Measurements from ENCODE around the gene CPZ.
"Not testable (repeated sequence)": the region's sequence is repeated elsewhere in the genome, so short reads cannot be mapped to it uniquely, and the experiment has no call there.

CPZ gene

GRCh38 chr4:8653326-8654000 lies 60.9 kb downstream of the CPZ start:
- no peak overlapping the region for H3K27ac ChIP-seq (ENCODE audit: low read length)
- no peaks in the 10 kb centered on the region for H3K9me3 ChIP-seq (ENCODE audit: control insufficient read depth, insufficient read depth, low read length)
- H3K4me3 ChIP-seq (ENCODE audit: low read length), result no peak overlapping the region
- no CpG with 5 or more reads among the region's 22 CpGs for WGBS (ENCODE audit: insufficient coverage, insufficient read length)
- DNase-seq (ENCODE audit: low read depth, low spot score), result no peak
- H3K36me3 ChIP-seq (ENCODE audit: control insufficient read depth, insufficient read depth, low read length), result no peaks in the 10 kb centered on the region
- no peaks in the 10 kb centered on the region for H3K27me3 ChIP-seq (ENCODE audit: control insufficient read depth, insufficient read depth, low read length)
- H3K4me1 ChIP-seq (ENCODE audit: control insufficient read depth, insufficient read depth, low read length), result no peaks in the 10 kb centered on the region

GRCh38 chr4:8654139-8654538 lies 61.6 kb downstream of the CPZ start:
- WGBS (ENCODE audit: insufficient coverage, insufficient read length), result no CpG with 5 or more reads among the region's 5 CpGs
- not testable (repeated sequence) for H3K27ac ChIP-seq (ENCODE audit: low read length); H3K9me3 ChIP-seq (ENCODE audit: control insufficient read depth, insufficient read depth, low read length); DNase-seq (ENCODE audit: low read depth, low spot score); H3K4me1 ChIP-seq (ENCODE audit: control insufficient read depth, insufficient read depth, low read length); H3K4me3 ChIP-seq (ENCODE audit: low read length); H3K36me3 ChIP-seq (ENCODE audit: control insufficient read depth, insufficient read depth, low read length); H3K27me3 ChIP-seq (ENCODE audit: control insufficient read depth, insufficient read depth, low read length)

GRCh38 chr4:8655411-8656184 lies 63.0 kb downstream of the CPZ start:
- WGBS (ENCODE audit: insufficient coverage, insufficient read length), result no CpG with 5 or more reads among the region's 25 CpGs
- Histone ChIP-seq H3K4me1 (ENCODE audit: control insufficient read depth, insufficient read depth, low read length) (no peaks in the 10 kb centered on the region), H3K9me3 (ENCODE audit: control insufficient read depth, insufficient read depth, low read length) (no peaks in the 10 kb centered on the region), H3K27me3 (ENCODE audit: control insufficient read depth, insufficient read depth, low read length) (no peaks in the 10 kb centered on the region), H3K36me3 (ENCODE audit: control insufficient read depth, insufficient read depth, low read length) (no peaks in the 10 kb centered on the region), H3K4me3 (ENCODE audit: low read length) (no peak overlapping the region), H3K27ac (ENCODE audit: low read length) (no peak overlapping the region)
- DNase-seq (ENCODE audit: low read depth, low spot score), result no peak

- H3K36me3 ChIP-seq (ENCODE audit: control insufficient read depth, insufficient read depth, low read length), result no peaks in the 10 kb centered on the region
- H3K27ac ChIP-seq (ENCODE audit: low read length), result no peak overlapping the region
- H3K4me1 ChIP-seq (ENCODE audit: control insufficient read depth, insufficient read depth, low read length), result no peaks in the 10 kb centered on the region
- DNase-seq (ENCODE audit: low read depth, low spot score), result no peak
- no peaks in the 10 kb centered on the region for H3K27me3 ChIP-seq (ENCODE audit: control insufficient read depth, insufficient read depth, low read length)
- no peak overlapping the region for H3K4me3 ChIP-seq (ENCODE audit: low read length)
- WGBS (ENCODE audit: insufficient coverage, insufficient read length), result no CpG with 5 or more reads among the region's 11 CpGs
- H3K9me3 ChIP-seq (ENCODE audit: control insufficient read depth, insufficient read depth, low read length), result no peaks in the 10 kb centered on the region
These were observed 63.6 kb downstream of the CPZ start for GRCh38 chr4:8656185-8656517.

- Histone ChIP-seq H3K36me3 (ENCODE audit: control insufficient read depth, insufficient read depth, low read length) (no peaks in the 10 kb centered on the region), H3K27me3 (ENCODE audit: control insufficient read depth, insufficient read depth, low read length) (no peaks in the 10 kb centered on the region), H3K9me3 (ENCODE audit: control insufficient read depth, insufficient read depth, low read length) (no peaks in the 10 kb centered on the region), H3K4me3 (ENCODE audit: low read length) (no peak overlapping the region), H3K4me1 (ENCODE audit: control insufficient read depth, insufficient read depth, low read length) (no peaks in the 10 kb centered on the region), H3K27ac (ENCODE audit: low read length) (no peak overlapping the region)
- DNase-seq (ENCODE audit: low read depth, low spot score), result no peak
- WGBS (ENCODE audit: insufficient coverage, insufficient read length), result no CpG with 5 or more reads among the region's 17 CpGs
These were observed 64.3 kb downstream of the CPZ start for GRCh38 chr4:8656711-8657380.

- H3K4me3 ChIP-seq (ENCODE audit: low read length), result no peak overlapping the region
- H3K36me3 ChIP-seq (ENCODE audit: control insufficient read depth, insufficient read depth, low read length), result no peaks in the 10 kb centered on the region
- no peak overlapping the region for H3K27ac ChIP-seq (ENCODE audit: low read length)
- no peak for DNase-seq (ENCODE audit: low read depth, low spot score)
- H3K27me3 ChIP-seq (ENCODE audit: control insufficient read depth, insufficient read depth, low read length), result no peaks in the 10 kb centered on the region
- WGBS (ENCODE audit: insufficient coverage, insufficient read length), result no CpG with 5 or more reads among the region's 11 CpGs
- no peaks in the 10 kb centered on the region for H3K9me3 ChIP-seq (ENCODE audit: control insufficient read depth, insufficient read depth, low read length)
- H3K4me1 ChIP-seq (ENCODE audit: control insufficient read depth, insufficient read depth, low read length), result no peaks in the 10 kb centered on the region
These were observed 65.0 kb downstream of the CPZ start for GRCh38 chr4:8657381-8658088.

- no peaks in the 10 kb centered on the region for H3K36me3 ChIP-seq (ENCODE audit: control insufficient read depth, insufficient read depth, low read length)
- peaks cover 2% of the 10 kb centered on the region; the same call in 1 of the 2 replicates for H3K4me1 ChIP-seq (ENCODE audit: control insufficient read depth, insufficient read depth, low read length)
- H3K9me3 ChIP-seq (ENCODE audit: control insufficient read depth, insufficient read depth, low read length), result no peaks in the 10 kb centered on the region
- no peak overlapping the region for H3K27ac ChIP-seq (ENCODE audit: low read length)
- H3K4me3 ChIP-seq (ENCODE audit: low read length), result no peak overlapping the region
- no CpG with 5 or more reads among the region's 9 CpGs for WGBS (ENCODE audit: insufficient coverage, insufficient read length)
- H3K27me3 ChIP-seq (ENCODE audit: control insufficient read depth, insufficient read depth, low read length), result no peaks in the 10 kb centered on the region
- no peak for DNase-seq (ENCODE audit: low read depth, low spot score)
These were observed 70.2 kb downstream of the CPZ start for GRCh38 chr4:8662776-8663175.

GRCh38 chr4:8664031-8664805 lies 71.7 kb downstream of the CPZ start:
- H3K27me3 ChIP-seq (ENCODE audit: control insufficient read depth, insufficient read depth, low read length), result no peaks in the 10 kb centered on the region
- no CpG with 5 or more reads among the region's 18 CpGs for WGBS (ENCODE audit: insufficient coverage, insufficient read length)
- no peaks in the 10 kb centered on the region for H3K36me3 ChIP-seq (ENCODE audit: control insufficient read depth, insufficient read depth, low read length)
- H3K4me3 ChIP-seq (ENCODE audit: low read length), result no peak overlapping the region
- peaks cover 2% of the 10 kb centered on the region; the same call in 1 of the 2 replicates for H3K4me1 ChIP-seq (ENCODE audit: control insufficient read depth, insufficient read depth, low read length)
- DNase-seq (ENCODE audit: low read depth, low spot score), result no peak
- no peaks in the 10 kb centered on the region for H3K9me3 ChIP-seq (ENCODE audit: control insufficient read depth, insufficient read depth, low read length)
- H3K27ac ChIP-seq (ENCODE audit: low read length), result no peak overlapping the region

- WGBS (ENCODE audit: insufficient coverage, insufficient read length), result no CpG with 5 or more reads among the region's 8 CpGs
- no peak overlapping the region for H3K4me3 ChIP-seq (ENCODE audit: low read length)
- H3K27me3 ChIP-seq (ENCODE audit: control insufficient read depth, insufficient read depth, low read length), result no peaks in the 10 kb centered on the region
- H3K4me1 ChIP-seq (ENCODE audit: control insufficient read depth, insufficient read depth, low read length), result peaks cover 2% of the 10 kb centered on the region; the same call in 1 of the 2 replicates
- H3K9me3 ChIP-seq (ENCODE audit: control insufficient read depth, insufficient read depth, low read length), result no peaks in the 10 kb centered on the region
- no peak for DNase-seq (ENCODE audit: low read depth, low spot score)
- H3K27ac ChIP-seq (ENCODE audit: low read length), result no peak overlapping the region
- H3K36me3 ChIP-seq (ENCODE audit: control insufficient read depth, insufficient read depth, low read length), result no peaks in the 10 kb centered on the region
These were observed 72.4 kb downstream of the CPZ start for GRCh38 chr4:8664976-8665375.
